ENCODE data around the gene ARRDC4.

DNA sequence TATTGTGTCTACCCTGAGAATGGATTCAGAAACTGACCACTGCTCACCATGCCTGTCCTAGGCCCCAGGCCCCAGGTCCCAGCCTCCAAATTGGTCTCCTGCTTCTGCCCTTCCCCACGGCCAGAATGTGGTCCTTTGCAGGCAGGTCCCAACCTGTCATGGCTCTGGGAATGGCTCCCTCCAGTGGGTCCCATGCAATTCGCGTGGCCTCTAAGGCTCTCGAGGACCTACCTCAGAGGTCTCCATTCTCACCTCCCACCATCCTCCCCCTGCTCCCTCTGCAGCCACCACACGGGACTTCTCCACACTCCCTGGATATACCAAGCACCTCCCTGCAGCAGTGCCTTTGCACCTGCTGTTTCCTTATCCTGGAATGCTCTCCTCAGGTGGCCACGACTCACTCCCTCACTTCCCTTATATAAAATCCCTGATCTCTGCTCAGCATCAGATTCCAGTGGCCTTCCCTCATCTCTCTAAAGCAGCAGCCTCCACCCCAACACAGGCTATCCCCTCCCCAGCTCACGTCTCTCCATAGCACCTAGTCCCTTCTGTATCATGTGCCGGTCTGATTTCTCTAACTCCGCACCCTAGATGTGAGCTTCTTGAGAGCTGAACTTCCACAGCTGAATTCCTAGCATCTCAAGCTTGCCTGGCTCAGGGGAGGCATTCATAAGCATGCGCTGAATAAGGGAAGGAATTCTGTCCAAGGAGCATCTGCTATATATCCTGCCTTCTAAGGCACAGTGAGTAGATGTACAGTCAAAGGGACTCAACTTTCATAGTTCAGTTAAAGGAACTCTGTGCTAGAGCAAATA is 56.9 kb downstream of the ARRDC4 start:
- TF ChIP-seq CTCF (IDR thresholded peaks at IDR 0.05) (no peak), POLR2A (IDR thresholded peaks at IDR 0.05) (no peak)

Data from tibial nerve (tissue), 3 donors.